Measurements from ENCODE around the gene INAVA. TPM values are rescaled to one million over a fixed set of nuclear protein-coding genes. Genes with fewer than 3 reads are reported as not detected.
A peak's percentile ranks its signal among the peaks of the same experiment; 100 is the strongest.

INAVA gene
- total RNA-seq, 1 donor from 2014 or later = 5.0 TPM

DNA sequence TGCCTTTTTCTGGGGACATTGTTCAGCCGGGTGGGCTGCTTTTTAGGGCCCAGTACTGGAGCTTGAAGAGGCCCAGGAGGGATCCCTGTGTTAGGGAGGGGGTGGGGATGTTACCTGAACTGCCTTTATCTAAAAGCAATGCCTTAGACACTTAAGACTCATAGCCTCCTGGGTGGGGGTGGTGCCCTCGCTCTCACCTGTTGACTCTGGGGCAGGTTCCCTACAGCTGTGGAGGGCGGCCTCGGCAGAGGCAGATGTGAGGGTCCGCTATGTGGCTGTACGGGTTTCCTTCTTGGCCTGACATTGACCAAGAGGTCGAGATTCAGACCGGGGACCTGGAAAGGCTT is 716 bp downstream of the INAVA start:
- H3K4me1 Mint-ChIP-seq (ENCODE audit: low read depth) = peaks cover 74% of the 10 kb centered on the region
- no peak overlapping the region for H3K4me3 Mint-ChIP-seq (ENCODE audit: unreplicated experiment)

DNA sequence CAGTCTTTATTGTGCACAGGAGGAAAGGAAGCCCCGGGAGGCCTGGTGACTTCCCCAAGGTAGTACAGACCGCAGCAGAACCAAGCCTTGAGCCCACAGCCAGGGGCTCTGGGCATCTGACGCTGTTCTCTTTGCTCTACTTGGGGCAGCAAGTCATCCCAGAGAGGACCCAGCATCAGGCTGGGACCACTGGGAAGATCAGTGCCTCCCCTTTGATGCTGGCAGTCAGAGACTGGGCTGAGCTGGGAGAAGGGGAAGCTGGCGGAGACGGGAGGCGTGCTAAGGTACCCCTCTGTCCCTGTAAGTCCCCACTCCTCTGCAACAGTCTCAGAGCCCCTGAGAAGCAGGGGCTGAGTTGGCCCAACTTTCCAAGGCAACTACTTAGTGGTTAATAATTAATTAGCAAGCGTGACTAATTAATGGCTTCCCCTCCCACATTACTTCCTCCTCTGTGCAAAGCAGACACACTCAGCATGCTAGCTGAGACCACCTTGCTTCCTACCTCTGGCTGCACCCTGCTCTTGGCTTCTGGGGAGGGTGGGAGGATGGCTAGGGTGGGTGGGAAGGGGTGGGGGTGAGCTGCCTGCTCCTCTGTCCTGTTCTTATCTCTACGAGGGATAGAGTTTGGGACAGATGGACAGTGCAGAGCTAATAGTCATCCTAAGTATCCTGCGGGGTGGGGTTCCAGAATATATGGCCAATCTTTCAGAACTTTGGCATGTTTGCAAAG is 1.3 kb downstream of the INAVA start:
- TF ChIP-seq, protein P1, sequence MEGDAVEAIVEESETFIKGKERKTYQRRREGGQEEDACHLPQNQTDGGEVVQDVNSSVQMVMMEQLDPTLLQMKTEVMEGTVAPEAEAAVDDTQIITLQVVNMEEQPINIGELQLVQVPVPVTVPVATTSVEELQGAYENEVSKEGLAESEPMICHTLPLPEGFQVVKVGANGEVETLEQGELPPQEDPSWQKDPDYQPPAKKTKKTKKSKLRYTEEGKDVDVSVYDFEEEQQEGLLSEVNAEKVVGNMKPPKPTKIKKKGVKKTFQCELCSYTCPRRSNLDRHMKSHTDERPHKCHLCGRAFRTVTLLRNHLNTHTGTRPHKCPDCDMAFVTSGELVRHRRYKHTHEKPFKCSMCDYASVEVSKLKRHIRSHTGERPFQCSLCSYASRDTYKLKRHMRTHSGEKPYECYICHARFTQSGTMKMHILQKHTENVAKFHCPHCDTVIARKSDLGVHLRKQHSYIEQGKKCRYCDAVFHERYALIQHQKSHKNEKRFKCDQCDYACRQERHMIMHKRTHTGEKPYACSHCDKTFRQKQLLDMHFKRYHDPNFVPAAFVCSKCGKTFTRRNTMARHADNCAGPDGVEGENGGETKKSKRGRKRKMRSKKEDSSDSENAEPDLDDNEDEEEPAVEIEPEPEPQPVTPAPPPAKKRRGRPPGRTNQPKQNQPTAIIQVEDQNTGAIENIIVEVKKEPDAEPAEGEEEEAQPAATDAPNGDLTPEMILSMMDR (IDR thresholded peaks at IDR 0.05) = no peak
- peak overlapping the region; percentile 82 for H3K27ac Mint-ChIP-seq (ENCODE audit: unreplicated experiment)
- H3K9me3 Mint-ChIP-seq (ENCODE audit: low read depth) = no peaks in the 10 kb centered on the region
- H3K4me3 Mint-ChIP-seq (ENCODE audit: unreplicated experiment) = peak overlapping the region; percentile 49
- no peak for DNase-seq (ENCODE audit: low spot score)
- H3K27me3 Mint-ChIP-seq (ENCODE audit: low read depth) = no peaks in the 10 kb centered on the region
- peaks cover 70% of the 10 kb centered on the region for H3K4me1 Mint-ChIP-seq (ENCODE audit: low read depth)
- H3K36me3 Mint-ChIP-seq (ENCODE audit: low read depth) = peaks cover 3% of the 10 kb centered on the region

More for the DNA sequence above, 716 bp downstream of the INAVA start:
- Mint-ChIP-seq H3K27ac (ENCODE audit: unreplicated experiment) (no peak overlapping the region), H3K27me3 (ENCODE audit: low read depth) (no peaks in the 10 kb centered on the region), H3K36me3 (ENCODE audit: low read depth) (peaks cover 3% of the 10 kb centered on the region), H3K9me3 (ENCODE audit: low read depth) (no peaks in the 10 kb centered on the region)
- DNase-seq (ENCODE audit: low spot score) = no peak
- TF ChIP-seq, protein P1 (IDR thresholded peaks at IDR 0.05) = no peak

DNA sequence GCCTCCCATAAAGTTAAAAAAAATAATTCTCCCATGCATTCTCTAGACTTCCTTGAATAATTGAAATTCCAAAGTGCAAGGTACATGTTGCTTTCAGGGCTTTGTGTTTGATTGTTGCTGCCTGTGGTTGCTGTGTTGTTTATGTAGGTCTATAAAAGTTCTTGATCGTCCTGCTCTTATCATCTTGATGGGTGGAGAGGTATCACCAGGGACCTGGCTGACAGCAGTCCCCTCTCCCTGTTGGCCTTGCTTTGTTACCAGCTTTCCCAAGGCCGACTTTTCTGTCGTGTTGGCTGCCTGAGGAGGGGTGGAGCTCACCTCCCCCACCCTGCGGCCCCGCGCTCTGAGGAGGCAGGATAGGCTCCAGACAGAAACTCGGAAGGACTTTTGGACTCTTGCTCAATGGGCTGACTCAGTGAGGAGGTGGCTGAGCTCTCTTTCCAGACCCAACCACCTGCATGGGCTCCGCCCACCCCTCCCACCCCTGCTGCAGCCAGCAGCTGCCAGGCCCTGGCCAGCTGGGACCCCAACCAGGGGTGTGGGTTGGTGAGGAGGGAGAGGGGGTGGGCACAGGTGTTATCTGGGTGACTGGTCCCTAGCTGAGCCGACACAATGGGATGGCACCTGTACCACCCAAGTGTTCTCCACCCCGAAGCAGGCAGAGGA is 2.0 kb downstream of the INAVA start:
- H3K4me3 Mint-ChIP-seq (ENCODE audit: unreplicated experiment) = peak overlapping the region; percentile 49
- no peaks in the 10 kb centered on the region for H3K9me3 Mint-ChIP-seq (ENCODE audit: low read depth)
- no peaks in the 10 kb centered on the region for H3K27me3 Mint-ChIP-seq (ENCODE audit: low read depth)
- H3K4me1 Mint-ChIP-seq (ENCODE audit: low read depth) = peaks cover 69% of the 10 kb centered on the region
- H3K27ac Mint-ChIP-seq (ENCODE audit: unreplicated experiment) = peak overlapping the region; percentile 82
- peaks cover 6% of the 10 kb centered on the region for H3K36me3 Mint-ChIP-seq (ENCODE audit: low read depth)
- peak; percentile 57 for DNase-seq (ENCODE audit: low spot score)
- TF ChIP-seq, protein P1 (IDR thresholded peaks at IDR 0.05) = no peak

DNA sequence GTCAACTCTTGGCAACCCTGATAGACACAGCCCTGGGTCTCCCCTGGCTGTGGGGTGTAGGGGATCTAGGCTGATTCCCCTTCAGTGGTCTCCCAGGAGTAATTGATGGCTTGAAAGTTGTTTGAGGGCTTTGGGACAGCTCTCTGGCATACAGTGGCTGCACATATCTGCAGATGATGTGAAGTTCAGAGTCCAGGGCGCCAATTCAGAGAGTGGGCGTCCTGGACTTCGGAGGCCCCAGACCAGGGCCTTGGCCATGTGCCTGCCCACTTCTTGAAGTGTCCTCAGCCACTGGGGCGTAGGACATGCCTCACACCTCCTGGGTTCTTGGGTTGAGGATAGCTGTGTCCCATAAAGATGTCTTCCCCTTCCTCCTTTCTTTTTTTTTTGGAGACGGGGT is 2.6 kb downstream of the INAVA start:
- Mint-ChIP-seq H3K4me1 (ENCODE audit: low read depth) (peaks cover 63% of the 10 kb centered on the region), H3K9me3 (ENCODE audit: low read depth) (no peaks in the 10 kb centered on the region), H3K27me3 (ENCODE audit: low read depth) (no peaks in the 10 kb centered on the region), H3K4me3 (ENCODE audit: unreplicated experiment) (no peak overlapping the region), H3K36me3 (ENCODE audit: low read depth) (peaks cover 7% of the 10 kb centered on the region), H3K27ac (ENCODE audit: unreplicated experiment) (no peak overlapping the region)
- TF ChIP-seq, protein P1 (IDR thresholded peaks at IDR 0.05) = no peak
- DNase-seq (ENCODE audit: low spot score) = peak; percentile 22

DNA sequence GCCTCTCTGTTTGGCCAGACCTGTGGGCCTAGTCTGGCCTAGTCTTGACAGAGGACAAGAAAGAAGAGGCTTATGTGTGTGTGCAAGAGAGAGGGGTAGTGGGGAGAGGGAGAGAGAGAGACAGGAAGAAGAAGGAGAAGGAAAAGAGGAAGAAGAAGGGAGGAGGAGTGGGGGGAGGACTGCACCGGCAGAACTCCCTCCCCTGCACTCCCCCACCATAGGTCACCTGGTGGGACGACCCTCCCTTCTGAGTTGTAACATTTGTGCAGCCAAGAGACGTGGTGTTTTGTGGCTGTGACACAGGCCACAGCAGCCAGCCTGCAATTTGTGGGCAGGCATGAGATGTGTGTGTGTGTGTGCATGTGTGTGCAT is 4.3 kb downstream of the INAVA start:
- no peak for DNase-seq (ENCODE audit: low spot score)
- Mint-ChIP-seq H3K4me1 (ENCODE audit: low read depth) (peaks cover 48% of the 10 kb centered on the region), H3K9me3 (ENCODE audit: low read depth) (no peaks in the 10 kb centered on the region), H3K4me3 (ENCODE audit: unreplicated experiment) (no peak overlapping the region), H3K27me3 (ENCODE audit: low read depth) (no peaks in the 10 kb centered on the region), H3K27ac (ENCODE audit: unreplicated experiment) (no peak overlapping the region), H3K36me3 (ENCODE audit: low read depth) (peaks cover 7% of the 10 kb centered on the region)
- TF ChIP-seq, protein P1 (IDR thresholded peaks at IDR 0.05) = no peak

Data from chondrocyte (in vitro differentiated cells).